Vagina (tissue), 2 donors: ENCODE measurements around the gene NSG1.

Experiments
- CTCF ChIP-seq, 3 experiments: fragments of 450-650 bp in 2 of 3; fragments of 200-600 bp in 1 of 3; sonication (generic) in 1 of 3; IDR thresholded peaks; one replicate each; pipeline ENCODE4 v1.5.1; 2017 to 2019; ENCODE audit warnings: antibody characterized with exemption in 3 of 3, mild to moderate bottlenecking in 2 of 3, moderate library complexity in 2 of 3
- POLR2AphosphoS5 ChIP-seq, 2 donors: sonication (generic); formaldehyde crosslinking; IDR thresholded peaks; one replicate each; pipeline ENCODE4 v1.9.0; 2017; ENCODE audit warnings: antibody characterized with exemption in 2 of 2, mild to moderate bottlenecking in 2 of 2, low read depth in 1 of 2; ENCODE audit not compliant: insufficient read depth in 1 of 2

GRCh38 chr4:4343038-4343437 is 43.9 kb upstream of the NSG1 start:
- TF ChIP-seq CTCF (IDR thresholded peaks at IDR 0.05) (no peak), POLR2AphosphoS5 (IDR thresholded peaks at IDR 0.05; ENCODE audit: insufficient read depth in 1 of 2, low read depth in 1 of 2) (no peak)
